HG02571 (cell line): ENCODE data around the gene NT5DC1.

Experiments
- ATAC-seq: cut with Tn5 transposase; IDR thresholded peaks from one replicate; pipeline ENCODE4 v1.9.1; 2021; ENCODE audit warnings: mild to moderate bottlenecking, moderate library complexity; ENCODE audit not compliant: unreplicated experiment

Gene NT5DC1

DNA sequence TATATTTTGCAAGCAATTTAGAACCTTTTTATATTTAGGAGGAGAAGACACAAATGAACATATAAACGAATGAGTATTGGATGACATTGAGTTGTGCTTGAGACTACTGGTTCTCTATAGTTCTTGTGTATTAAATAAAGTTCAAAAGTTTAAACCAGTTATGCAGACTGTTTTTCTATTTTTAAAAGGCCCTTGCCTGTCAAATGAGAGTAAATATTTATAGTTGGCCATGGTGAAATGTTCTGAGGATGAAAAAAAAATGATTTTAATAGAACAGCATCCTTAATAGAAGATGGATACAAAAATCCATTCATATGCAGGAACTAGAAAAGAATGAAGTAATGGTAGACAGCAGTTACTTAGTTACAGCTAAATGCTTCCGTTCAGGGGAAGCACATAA is 88.8 kb downstream of the NT5DC1 start:
- ATAC-seq: no peak

DNA sequence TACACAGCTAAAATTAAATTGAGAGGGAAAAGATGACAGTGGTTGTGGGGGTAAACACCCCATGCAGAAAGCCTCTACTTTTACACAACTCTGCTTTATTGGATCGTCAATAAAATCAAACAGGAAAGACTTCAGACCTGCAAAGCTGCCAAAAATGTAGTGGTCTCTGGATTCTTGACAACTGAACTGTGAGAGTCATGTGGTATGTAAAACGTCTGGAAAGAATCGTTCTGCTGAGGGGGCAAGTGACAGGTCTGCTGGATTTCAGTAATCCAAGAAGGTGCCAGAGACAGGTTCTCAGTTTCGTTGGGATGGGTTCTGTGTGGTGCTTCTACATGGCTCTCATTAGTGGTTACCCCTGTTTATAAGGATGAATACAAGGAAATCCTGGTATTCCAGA is 89.9 kb downstream of the NT5DC1 start:
- no peak for ATAC-seq

DNA sequence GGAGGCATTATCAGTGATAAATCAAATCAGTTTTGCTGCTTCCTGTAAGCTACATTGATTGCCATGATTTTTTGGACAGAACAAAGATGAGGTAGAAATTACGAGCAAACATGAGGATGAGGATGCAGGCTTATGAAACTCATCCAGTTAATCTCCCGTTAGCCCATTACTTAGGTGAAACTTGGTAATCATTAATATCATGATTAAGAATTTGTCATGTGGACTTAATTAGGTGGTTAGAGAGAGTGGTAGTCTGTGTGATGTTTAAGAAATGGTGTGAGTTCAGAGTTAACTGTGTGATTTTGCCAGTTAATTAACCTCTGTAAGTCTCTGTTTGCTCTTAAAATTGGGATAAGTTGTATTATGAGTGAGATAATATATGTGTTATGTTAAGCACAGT is 91.2 kb downstream of the NT5DC1 start:
- ATAC-seq: no peak

DNA sequence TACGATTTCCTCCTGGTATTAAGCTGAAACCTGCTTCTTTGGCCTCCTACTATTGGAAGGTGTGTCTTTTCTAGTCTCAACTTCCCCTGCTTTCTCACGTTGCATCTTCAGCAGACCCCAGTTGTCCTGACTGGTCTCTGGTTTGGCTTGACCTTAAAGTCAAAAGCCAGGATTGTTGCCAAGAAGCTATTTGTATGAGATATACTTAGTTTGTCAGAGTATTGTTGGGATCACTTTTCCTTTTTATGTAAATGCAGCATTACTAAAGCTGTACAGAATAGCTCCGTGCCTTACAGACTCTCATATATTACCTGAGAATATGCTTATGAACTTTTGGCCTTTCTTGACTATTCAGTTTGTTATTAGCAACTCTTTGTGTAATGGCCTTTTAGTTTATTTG is 92.1 kb downstream of the NT5DC1 start:
- ATAC-seq: no peak

DNA sequence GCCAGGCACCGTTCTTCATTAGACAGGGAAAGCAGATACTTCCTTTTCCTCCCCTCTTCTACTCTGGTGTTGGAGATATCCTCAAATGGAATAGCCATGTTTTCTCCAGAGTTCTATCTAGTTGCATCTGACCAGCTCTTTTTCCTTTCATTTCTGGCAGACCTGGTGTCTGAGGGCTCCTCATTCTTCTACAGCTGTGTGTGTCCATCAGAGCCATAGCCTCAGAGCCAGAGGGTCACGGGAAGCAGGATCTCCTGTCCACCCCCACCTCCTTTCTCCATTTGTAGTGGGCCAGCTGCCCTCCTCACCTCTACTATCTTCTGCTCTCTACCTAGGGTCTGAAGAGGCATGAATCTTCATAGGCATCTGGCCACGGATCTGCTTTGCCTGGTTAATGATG is 96.2 kb downstream of the NT5DC1 start:
- no peak for ATAC-seq

DNA sequence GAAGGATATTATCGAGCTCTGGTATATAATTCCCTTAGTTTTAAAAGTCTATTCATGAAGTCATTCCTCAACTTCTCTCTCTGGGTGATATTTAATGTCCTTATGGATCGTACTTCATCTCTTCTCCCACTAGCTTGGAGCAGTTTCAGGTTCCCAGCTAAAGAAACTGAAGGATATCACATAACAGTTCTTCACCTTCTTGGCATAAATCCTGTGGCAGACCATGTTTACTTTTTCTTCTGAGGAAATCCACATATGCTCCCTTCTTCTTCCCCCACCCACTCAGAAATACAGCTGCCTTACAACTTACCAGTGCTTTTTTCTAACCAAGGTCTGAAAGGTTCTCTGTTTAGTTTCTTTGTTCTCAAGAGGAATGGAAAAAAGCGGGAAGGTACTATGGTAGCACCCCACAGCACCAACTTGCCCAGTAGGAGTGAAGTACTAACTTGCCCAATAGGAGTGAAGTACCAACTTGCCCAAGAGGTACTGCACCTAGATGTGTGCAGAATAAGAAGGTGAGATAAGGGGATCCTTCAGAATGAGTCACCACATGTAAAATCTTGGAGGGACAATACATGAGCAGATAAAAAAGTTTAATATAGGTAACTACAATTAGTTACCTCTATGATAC is 100.1 kb downstream of the NT5DC1 start:
- ATAC-seq: no peak

DNA sequence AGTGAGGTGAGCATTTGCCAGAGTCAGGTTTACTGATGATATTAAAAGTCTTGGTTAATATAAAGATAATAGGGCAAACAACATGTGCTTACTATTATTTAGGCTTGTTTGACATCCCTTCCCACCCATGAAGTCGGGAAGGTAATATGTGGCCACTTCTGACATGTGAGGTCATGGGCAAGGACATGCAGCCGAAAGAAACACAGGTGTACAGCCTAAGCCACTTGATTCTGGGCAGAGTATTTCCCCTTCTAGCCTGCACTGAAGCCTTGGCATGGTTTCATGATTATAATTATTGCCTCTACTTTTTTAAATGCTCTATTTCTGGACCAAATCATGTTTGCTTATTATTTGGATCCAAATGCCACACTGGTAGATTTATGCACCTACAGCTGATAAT is 100.9 kb downstream of the NT5DC1 start:
- ATAC-seq: no peak

DNA sequence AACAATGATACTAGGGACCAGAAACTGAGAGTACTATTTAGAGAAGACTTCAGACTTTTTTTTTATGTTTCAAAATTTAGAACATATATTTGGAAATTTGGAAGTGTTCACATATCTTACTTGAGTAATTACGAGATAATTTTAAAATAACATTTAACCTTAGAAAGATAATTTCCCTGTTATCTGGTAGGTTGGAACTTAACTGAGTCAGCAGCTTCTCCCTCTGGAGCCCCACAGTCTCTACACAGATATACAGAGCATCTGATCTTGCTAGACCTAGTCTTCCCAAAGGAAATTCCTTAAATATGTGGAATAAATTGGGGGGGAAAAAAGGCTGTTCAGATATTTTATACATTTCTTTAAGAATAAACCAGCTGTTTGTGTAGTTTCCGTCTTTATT is 104.6 kb downstream of the NT5DC1 start:
- ATAC-seq: no peak

DNA sequence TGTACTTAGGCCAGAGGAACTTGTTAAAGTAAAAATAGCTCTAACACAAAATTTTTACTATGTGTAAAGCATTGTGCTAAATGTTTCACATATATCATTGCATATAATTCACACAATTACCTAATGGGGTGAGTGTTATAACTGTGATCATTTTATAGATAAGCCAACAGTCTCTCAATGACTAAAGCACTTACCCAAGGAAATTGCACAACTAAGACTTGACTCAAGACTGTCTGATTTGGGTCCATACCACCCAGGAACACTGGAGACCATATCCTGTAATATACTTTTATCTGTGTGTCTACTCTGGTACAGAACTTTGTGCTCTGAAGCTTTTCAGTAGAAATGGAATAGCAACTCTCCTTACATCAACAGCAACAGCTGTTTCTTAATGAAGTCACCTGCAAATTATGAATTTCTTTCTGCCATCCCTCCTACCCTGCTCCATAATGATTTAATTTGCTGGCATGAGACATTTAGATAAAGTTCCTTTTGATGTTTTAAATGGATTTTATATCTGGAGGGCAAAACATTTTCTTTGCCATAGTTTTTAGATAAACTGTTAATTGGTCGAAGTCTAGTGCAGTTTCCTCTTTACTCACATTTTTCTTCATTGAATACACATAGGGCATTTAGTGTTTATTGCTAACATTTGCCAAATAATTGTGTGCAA is 105.7 kb downstream of the NT5DC1 start:
- ATAC-seq: no peak

DNA sequence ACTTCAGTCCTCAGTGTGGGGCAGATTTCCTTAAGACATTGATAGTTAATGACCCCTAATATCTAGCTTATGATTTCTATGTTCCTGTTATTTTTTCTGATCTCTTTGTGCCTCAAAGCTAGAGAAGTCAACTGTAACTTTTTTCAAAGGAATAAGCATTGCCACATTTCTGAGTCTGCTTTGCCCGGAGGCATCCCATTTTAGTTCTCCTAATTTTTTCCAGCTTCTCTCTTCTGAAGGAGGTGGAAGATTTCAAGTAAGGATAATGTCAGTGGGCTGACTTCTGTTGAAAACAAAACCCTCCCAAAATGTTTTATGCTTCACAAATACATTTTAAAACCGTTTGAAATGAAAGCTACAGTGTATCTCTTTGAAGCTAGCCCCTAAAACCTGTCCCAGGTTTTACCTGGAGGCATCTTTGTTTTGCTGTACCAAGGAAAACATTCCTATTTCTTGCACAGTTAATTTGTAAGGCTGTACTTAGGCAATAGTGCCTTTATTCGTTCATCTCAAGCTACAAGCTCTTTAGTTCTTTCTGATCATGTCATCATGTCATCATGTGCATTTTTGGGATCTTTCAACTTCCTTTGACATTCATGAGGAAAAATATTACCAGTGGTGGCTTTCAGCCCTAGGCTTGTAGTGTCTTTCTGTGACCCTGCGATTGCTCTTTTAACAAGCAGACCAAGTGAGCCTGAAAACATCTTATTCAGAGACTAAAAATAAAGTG is 107.6 kb downstream of the NT5DC1 start:
- ATAC-seq: no peak

DNA sequence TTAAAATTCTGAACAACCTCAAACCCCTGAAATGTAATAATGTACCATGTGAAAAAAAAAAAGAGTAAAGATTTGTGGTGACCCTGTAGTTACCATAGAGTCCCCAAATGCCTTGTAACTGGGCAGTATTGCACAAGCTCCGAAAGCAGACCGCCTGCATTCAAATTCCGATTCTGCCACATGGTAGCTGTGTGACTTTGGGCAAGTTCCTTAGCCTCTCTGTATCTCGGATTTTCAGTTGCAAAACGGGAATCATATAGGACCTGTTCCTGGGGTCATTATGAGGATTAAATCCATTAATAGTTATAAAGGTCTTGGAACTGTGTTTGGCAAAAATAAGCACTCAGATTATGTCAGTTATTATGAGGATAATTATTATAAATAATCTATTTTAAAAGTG is 109.7 kb downstream of the NT5DC1 start:
- no peak for ATAC-seq

DNA sequence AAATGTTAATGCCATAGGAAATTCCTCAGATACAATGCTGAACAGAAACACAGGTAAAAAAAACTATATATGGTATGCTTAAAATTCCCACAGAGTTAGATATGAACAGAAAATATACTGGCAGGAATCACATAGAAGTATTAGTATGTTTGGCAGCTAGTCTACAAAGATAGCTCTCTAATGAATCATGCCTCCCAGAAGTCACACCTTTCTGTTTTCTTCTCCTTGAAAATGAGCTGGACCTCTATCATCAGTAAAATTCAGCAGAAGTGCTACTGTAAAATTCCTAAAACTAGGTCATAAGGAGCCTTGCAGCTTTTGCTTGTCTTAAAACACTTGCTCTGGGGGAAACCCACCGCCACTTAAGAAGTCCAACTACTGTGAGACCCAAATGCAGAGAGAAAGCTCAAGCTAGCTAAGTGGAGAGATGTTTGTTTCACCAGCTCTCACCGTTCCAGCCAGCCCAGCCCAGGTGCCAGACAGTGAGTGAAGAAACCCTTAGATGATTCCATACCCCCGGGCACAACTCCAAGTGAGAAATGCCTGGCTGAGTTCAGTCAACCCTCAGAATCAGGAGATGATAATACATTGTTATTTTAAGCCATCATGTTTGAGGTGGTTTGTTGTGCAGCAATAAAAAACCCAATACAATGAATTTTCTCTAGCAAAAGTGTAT is 110.2 kb downstream of the NT5DC1 start:
- ATAC-seq: no peak

DNA sequence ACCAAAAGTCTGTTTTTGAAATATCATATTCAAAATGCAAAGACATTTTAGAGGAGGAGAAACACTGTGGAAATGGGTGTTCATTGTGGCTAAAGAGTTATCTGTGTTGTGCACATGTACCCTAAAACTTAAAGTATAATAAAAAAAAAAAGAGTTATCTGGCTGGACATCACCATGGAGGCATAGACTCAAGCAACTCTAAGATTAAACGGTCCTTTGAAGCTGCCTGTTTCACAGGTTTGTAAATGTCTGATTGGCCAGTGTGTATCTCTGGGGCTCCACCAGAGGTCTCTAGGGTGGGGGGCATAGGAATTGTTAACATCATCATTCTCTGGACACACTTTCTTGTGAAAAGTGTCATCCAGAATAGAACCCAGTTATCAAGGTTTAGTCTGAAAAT is 114.0 kb downstream of the NT5DC1 start:
- no peak for ATAC-seq

DNA sequence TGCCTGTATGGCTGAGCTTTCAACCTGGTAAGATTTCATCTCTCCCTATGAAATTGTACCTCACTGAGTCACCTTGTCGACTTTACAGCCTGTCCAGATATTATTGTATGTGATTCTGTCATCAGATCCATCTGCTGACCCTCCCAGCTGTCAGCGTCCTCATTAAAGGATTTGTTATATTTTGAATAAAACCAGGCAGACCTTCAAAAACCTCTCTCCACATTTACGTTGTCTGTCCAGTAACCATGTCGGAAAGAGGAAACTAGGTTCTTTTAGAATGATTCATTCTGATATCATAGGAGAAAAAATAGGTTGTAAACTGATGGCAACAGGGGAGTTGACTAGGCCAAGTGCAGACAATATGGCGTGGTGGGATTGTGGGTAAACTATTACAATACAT is 114.8 kb downstream of the NT5DC1 start:
- no peak for ATAC-seq

DNA sequence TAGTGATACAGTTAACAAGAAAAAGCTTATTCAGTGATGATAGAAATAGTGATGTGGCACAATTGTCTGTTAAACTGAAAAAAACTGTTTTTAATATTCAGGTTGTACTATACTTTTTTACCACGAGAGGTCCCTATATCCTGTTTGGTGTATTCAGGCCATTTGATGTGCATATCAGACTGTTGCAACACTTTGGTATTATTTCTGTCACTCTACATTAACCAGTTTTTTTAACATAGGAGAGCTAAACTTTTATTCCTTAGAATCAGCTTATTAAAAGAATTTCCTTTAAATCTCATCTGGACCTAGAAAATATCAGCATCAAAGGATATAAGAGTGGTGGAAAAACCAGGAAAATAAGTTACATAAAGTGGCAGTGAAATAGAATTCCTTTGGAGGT is 116.4 kb downstream of the NT5DC1 start:
- ATAC-seq: no peak

DNA sequence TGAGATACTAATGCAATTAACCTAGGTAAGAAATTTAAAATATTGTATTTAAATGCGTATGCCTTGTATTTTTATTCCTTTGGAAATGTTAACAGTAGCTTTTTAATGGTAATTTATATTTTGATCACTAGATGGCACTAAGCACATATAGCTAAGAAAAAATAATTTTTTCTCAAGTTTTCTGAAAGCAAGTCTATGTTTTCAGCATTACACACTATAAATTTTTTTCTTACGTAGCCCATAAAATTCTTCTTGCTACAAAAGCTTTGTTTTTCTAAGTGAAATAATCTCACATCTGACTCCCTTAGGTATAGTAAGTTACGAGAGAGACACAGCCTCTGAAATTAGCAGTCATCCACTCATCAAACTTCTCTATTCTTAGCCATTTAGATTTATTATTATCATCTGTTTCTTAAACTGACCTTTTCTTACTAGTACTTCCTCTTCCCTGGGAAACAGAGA is 117.5 kb downstream of the NT5DC1 start:
- ATAC-seq: no peak

DNA sequence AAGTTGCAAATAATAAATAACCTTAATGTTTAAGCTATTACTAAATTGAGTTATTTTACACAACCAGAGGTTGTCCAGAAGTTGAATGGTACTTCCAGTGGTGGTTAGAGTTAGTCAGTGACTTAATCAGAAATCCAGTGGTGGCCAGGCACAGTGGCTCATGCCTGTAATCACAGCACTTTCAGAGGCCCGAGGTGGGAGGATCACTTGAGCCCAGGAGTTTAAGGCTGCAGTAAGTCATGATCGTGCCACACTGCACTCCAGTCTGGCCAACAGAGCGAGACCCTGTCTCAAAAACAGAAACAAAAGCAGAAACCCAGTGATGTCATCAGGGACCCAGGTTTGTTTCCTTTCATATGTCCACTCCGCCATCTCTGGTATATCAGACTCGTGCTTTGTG is 118.2 kb downstream of the NT5DC1 start:
- no peak for ATAC-seq

DNA sequence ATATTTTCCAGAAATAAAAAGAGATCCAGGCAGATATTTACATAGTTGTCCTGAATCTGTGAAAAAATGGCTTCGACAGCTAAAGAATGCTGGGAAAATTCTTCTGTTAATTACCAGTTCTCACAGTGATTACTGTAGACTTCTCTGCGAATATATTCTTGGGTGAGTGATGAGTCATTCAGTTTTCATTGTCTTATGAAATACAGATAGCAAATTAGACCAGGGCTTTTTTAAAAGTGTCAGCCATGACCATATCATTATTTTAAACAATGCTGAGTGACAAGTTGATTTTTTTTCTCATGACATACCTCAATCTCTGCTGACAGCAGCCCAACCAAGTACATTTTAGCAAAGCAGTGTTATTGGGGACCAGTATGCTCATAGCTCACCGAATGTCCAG is 120.4 kb downstream of the NT5DC1 start:
- ATAC-seq: no peak

DNA sequence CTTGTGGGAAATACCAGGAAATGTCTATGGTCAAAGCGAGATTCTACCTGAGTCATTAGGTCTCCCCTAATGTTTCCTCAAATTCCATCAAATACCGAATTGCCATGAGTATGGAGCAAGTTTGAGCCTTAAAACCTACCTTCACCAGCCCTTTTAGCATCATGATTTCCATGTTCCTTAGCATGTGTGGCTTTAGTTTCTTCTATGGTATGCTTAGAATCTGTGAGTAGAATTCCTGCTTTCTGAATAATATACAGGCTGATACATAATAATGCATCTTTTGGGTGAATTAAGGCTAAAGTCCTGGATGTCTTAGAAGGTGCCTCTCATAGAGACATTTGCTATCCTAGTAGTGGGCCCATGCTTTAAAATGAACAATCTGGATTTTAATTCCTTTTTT is 121.3 kb downstream of the NT5DC1 start:
- no peak for ATAC-seq

DNA sequence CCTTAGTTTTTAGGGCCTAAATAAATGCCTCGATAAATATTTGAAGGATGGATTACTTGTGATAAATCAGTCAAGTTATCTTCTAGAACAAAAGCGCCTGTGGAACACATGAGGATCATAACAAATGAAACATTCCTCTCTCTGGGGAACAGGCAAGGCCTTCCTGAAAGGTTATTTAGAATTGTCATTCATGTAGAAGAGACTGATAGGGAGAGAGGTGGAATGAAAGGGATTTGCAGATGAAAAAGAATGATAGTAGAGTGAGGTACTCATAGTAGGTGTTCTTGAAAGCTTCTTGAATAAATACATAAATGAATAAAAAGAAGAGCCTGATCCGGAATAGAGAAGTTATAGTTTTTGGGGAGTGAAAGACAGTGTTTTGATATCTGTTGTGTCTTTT is 122.7 kb downstream of the NT5DC1 start:
- no peak for ATAC-seq

DNA sequence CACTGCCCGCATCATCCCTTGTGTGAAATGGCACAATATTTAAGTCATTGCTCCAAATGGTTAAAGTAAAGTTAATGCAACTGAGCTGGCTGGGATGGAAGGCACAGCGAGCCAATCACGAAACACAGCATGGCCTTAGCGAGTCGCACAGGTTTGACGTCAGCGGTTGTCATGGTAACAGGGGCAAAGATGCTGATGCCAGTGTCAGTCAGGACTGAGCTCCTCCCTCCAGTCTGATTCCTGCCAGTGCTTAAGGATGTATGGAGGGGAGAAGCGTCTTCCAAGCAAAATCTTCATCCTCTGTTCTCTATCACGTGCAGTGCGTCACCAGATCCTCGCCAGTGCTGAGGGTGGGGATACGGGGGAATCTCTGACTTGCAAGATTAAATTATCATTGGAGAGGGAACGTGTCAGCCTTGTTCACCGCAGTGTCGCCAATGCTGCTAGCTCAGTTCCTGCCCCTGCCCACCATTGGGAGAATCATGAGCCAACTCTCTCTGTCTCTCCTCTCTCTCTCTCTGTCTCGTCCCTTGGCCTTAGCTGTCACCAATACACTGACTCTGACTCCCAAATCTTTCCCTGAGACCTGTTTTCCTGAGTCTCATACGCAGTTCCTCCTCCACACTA is 128.7 kb downstream of the NT5DC1 start:
- ATAC-seq: no peak
